Stimulated activated CD8-positive, alpha-beta memory T cell treated with anti-CD3 and anti-CD28 coated beads, Interleukin-2, amount 100 ng/mL, for 48 hours (primary cell): ENCODE results near the gene GNG12.

ENCODE experiments used
- DNase-seq, 2 donors: peaks; one replicate each; pipeline ENCODE4 v3.0.0-alpha.2; 2020; ENCODE audit warnings: low read depth in 2 of 2

GNG12 gene

GRCh38 chr1:67753776-67754525 lies 79.3 kb downstream of the GNG12 start:
- no peak for DNase-seq

DNA sequence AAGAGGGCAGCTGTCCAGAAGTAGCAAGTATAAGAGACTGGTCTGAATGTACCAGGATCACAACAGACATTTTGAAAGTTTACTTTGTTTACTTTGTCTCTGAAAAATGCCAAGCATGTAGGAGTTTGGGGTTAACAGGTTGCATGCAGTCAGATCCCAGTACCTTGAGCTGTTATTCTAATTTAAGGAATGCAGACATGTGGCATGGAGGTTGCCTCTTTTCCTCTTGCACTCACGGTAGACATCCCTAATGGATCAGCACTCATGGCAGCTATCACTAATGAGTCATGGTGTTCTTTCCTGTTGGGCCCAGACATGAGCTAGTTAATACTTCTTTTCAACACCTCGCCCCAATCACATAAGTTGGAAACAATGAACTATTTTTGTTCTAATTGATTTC lies 81.0 kb downstream of the GNG12 start:
- DNase-seq, result no peak

GRCh38 chr1:67750691-67751054 lies 82.6 kb downstream of the GNG12 start:
- DNase-seq, result no peak

DNA sequence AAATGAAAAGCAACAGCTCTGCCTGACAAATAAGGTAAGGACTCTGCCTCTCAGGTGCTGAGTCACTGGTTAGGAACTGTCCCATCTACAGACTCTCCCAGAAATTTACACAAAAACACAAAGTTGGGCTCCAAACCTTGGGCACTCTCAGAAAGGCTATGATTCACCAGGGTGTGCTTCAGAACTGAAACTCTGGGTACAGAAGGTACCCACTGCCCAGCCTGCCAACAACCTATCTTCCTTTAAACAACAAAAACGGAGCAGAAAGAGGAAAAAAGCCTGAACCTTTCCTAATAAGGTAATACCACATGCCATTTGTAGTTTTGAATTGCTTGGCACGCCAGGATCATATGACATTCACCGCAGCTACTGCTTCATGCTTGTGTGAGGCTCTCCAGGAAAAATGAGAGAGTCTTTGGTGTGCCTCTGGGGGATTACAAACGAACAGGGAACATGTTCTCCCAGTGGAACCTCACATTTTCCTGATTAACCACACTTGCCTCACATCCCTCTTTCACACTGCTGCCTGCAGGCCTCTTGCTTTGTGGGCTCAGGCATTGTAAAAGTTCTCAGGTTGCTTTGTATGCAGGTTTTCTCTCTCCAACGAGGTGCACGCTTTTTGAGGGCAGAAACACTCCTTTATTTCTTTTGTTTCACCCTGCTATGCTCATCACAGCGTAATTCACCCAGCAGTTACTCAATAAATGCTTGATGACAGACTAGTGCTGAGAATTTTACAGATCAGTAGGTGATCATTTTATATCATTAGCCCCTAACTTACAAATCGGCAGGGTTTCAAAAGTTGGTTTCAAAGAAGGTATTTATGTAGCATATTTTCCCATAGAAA lies 83.2 kb downstream of the GNG12 start:
- no peak for DNase-seq

DNA sequence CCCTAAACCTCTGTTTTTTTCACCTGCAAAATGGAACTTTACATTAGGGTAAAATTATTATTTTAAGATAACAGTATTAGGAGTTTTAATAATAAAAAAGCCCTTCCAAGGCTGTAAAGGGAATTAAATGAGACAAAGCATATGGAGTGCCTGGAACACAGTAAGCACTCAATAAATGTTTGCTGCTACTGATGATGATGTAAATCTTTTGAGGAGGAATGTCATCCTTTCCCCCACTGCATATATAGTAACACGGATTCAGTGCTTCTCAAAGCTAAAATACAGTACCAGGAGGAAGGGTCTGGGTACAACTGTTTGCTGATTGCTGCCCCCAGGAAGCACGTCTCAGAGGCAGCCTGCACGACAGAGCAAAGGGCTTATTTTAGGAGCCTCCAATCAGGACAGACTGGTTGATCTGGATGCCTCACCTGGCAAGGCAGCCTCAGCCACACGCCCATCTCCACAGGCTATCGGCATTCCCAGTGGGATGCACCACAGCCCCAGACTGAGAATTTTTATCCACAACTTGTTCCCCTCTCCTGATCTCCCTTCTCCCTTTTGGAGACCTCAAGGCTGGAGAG lies 83.9 kb downstream of the GNG12 start:
- no peak for DNase-seq

GRCh38 chr1:67748630-67749029 lies 84.6 kb downstream of the GNG12 start:
- no peak for DNase-seq

GRCh38 chr1:67747671-67748546 lies 85.4 kb downstream of the GNG12 start:
- DNase-seq, result no peak

- DNase-seq, result no peak
Measured at GRCh38 chr1:67745875-67746698, 87.2 kb downstream of the GNG12 start.

DNA sequence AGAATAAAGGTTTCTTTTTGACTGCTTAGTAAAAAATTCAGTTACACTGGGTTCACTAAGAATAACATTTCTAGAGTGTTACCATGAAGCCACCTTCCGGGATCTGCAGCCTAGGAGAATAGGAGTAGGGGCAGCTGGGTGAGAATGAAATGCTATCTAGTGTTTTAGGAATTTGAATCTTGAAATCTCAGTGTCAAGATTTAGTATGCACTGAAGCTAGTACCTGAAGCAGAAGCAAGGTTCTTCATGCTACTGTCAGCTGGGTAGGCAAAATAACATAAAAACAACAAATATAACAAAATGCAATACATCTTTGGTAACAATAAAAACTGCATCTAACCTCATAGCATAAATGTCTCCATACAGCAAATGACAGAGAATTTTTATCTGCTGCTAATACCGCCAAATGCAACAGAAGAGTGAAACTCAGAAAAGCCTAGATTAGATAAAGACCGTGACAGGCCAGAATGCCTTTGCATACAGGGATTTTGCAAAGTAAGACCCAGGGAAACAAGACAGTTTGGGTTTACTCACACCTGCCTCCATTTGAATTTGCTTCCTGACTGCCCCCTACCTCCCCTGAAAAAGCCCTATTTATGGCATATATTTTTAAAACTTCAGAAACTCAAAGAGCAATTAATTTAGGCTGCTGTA lies 90.1 kb downstream of the GNG12 start:
- DNase-seq, result no peak

DNA sequence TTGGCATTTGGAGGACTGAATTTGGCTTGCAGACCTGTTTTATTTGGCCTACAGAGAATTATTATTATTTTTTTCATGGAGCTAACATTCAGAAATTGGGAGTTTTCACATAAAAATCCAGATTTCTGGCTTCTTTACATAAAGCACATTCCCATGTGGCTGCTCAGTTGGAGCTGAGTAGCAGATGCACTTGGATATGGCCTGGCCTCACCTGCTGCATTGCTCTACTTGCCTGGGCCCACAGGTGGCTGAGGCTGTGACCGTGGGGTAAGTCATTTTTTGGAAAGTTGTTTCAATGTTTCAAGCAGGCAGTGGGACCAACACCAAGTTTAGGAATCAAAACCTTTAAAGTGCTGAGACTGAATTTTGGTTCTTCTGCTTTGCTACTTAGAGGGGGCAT lies 91.5 kb downstream of the GNG12 start:
- DNase-seq, result no peak

GRCh38 chr1:67741121-67741520 lies 92.1 kb downstream of the GNG12 start:
- DNase-seq, result no peak

- DNase-seq, result no peak
Measured at GRCh38 chr1:67740543-67740942, 92.7 kb downstream of the GNG12 start.

GRCh38 chr1:67739361-67739760 lies 93.9 kb downstream of the GNG12 start:
- no peak for DNase-seq

GRCh38 chr1:67738401-67738800 lies 94.9 kb downstream of the GNG12 start:
- no peak for DNase-seq

GRCh38 chr1:67737875-67738274 lies 95.4 kb downstream of the GNG12 start:
- no peak for DNase-seq

- DNase-seq, result no peak
Measured at GRCh38 chr1:67736750-67737149, 96.5 kb downstream of the GNG12 start.

GRCh38 chr1:67735806-67736627 lies 97.2 kb downstream of the GNG12 start:
- DNase-seq, result peak; percentile 15 to 26

DNA sequence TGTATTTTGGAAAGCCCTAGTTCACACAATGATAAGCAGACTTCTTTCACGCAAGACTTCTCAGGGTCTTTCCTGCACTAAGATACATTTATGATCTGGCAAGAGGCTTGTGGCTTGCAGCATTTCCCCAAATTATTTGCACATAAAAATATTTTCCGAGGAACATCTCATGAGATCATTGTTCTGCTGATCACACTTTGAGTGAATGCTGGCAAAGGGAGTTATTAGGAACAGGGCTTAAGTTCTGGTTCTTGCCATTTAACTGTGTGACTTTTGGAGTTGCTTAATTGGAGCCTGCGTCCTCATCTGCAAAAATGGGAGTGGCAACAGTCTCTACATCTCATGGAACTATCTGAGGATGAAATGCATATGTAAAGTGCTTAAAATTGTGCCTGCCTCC lies 98.1 kb downstream of the GNG12 start:
- DNase-seq, result no peak

DNA sequence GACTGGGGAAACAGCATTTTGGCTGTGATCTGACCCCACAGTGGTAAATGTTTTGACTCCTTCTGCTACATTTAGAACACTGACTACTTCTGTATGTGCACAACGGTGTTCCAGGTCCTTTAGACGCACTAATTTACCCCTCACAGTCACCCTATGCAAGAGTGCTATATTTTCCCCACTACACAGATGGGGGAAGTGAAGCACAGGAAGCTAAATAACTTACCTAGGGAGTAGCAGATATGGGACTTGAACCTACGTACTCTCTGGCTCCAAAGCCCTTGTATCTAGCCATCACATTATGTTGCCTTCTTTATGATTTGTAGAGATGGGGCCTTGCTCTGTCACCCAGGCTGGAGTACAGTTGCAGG lies 99.0 kb downstream of the GNG12 start:
- DNase-seq, result no peak
